HG03521 (cell line): ENCODE results near the gene STAP2.
A peak's percentile ranks its signal among the peaks of the same experiment; 100 is the strongest.

Source experiments
- ATAC-seq: cut with Tn5 transposase; IDR thresholded peaks from one replicate; pipeline ENCODE4 v1.9.1; 2021; ENCODE audit warnings: mild to moderate bottlenecking, moderate library complexity; ENCODE audit not compliant: unreplicated experiment

STAP2 gene

DNA sequence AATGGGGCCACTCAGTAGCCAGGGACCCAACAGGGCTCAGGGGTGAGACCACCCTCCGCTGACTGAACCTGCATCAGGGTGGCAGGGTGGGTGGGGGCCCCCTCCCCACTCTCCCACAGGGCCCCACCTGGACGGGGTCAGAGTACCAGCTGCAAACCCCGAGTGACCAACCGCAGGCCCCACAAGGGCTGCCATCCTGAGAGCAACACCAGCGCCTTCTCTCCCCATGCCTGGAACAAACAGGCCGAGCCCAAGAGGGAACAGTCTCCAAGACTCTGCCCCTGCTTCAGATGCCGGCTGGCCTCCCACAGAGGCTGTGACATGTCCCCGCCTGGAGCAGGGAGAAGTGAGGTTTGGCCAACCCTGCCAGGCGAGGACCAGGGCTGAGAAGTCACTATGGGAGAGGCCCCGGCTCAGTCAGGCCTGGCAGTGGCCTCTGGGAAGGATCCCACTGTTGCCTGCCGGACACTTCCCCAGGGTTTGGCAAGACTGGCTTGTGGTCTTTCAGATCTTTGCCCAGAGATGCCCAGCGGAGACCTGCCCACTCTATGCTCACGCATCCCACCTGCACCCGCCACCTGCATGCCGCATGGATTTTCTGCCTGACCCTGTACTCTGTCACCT lies 31.9 kb upstream of the STAP2 start:
- ATAC-seq: no peak

DNA sequence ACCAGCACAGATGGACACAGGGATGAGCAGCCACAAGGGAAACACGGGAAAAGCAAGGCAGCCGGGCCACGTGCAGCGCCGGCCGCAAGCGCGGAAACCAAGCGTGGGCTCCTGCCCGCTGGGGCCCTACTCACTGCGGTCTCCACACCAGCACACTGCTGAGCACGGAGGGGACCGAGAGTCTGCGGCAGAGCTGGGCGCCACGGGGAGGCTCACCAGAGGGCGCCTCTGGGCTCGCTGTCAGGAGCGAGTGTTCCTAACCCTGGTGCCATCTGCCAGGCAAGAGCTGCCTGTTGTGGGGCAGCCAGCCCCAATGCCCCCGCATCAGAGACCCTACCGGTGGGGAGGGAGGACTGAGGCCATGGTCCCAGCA lies 31.2 kb upstream of the STAP2 start:
- ATAC-seq: no peak

- peak; percentile 47 for ATAC-seq
These were observed 30.7 kb upstream of the STAP2 start for GRCh38 chr19:4369109-4369887.

- no peak for ATAC-seq
These were observed 29.6 kb upstream of the STAP2 start for GRCh38 chr19:4368128-4368820.

GRCh38 chr19:4367781-4368127 lies 29.1 kb upstream of the STAP2 start:
- ATAC-seq: no peak

GRCh38 chr19:4367336-4367723 lies 28.7 kb upstream of the STAP2 start:
- ATAC-seq: no peak

DNA sequence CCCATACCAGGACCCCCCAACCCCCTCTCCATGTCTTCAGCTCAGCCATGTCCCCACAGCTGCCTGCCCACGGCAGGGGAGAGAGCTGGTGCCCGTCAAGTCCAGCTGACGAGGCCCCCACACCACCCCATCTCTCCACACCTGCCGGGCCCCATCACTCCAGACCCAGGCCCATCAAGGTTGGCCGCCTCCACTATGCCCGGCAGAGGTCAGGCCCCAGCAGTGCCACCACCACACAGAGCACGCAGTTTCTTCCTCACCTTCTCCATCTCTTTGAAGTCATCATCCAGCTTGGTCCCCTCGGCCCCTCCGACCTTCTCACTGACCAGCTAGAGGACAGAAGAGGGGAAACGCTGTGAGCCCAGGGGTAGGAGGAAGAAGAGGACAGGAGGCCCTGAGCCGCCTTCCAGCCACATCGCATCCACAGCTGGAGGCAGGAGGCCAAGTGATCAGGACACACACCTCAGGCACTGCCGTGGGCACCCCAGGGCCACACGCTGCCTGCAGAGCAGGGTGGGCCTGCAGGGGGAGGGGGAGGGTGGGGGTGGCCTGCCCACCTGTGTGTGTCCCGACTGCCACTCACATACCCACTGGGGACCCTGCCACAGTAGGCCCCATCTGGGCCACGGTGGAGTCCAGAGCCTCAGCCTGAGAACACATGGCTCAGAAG lies 28.2 kb upstream of the STAP2 start:
- no peak for ATAC-seq

DNA sequence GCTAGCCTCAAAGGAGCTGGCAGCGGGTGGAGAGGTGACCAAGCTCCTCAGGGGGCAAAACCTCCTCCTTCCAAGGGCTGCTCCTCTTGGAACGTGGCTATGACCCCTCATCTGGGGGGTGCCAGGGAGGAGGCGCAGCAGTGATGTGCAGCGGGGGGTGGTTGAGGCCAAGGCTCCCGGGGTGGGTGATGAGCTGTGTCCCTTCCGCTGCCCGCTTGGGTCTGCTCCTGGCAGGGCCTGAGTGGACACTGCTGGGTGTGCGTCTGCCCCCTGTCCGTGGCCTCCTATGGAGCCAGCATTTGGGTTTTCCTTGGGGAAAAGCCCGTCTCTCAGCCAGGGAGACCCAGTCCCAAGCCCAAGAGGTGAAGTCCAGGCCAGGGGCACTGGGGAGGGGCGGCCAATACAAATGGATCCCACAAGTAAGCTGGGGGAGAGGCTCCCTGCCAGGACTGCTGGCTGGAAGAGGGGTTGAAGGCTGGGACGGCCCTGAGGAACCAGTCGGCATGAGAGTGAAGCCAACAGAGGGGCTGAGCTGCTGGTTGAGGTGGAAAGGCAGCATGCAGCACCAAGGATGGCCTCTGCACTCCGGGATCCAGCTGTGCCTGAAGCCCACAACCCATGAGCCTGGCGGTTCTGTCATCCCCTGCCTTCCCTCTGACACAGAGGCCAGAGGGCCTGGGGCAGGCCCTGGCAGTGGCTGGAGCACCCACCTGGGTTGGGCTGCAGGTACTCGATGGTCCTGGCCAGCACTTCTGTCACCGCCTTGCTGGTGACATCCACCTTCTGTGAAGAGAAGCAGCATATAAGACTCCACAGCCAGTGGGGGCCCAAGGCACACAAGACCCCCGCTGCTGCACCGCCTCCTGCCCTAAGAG lies 27.4 kb upstream of the STAP2 start:
- no peak for ATAC-seq

GRCh38 chr19:4365341-4365740 lies 26.7 kb upstream of the STAP2 start:
- no peak for ATAC-seq

GRCh38 chr19:4363571-4364304 lies 25.1 kb upstream of the STAP2 start:
- no peak for ATAC-seq

DNA sequence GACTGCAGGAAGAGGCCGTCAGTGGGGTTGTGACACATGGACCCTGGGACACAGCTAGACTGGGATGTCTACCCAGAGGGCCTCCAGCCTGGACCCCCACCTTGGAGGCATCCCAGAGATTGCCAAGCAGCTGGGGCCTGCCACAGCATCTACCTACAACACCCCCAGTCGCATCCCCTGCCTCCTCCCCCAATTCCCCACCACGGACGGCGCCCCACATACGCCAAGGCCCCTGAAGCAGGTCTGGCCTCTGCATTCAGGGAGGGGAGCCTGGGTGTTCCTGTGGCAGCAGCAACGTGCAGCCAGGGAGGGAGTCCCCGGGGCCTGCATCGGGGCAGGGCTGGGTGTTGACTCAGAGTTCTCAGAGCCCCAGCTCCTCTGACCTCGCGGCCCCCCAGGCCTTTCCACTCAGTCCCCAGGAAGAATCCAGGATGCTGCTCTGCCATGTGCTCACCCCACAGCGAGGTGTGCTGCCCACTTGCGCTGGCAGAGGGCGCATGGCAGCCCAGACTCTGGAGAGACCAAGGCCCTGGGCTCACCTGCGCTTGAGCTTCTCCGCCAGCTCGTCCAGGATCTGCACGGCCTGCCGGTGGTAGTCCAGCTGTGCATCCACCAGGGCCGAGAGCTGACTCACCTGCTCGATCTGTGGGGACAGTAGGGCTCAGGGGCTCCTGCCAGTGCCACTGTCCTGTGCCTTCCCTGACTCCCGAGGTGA lies 24.4 kb upstream of the STAP2 start:
- ATAC-seq: no peak

GRCh38 chr19:4362101-4362828 lies 23.6 kb upstream of the STAP2 start:
- ATAC-seq: no peak

DNA sequence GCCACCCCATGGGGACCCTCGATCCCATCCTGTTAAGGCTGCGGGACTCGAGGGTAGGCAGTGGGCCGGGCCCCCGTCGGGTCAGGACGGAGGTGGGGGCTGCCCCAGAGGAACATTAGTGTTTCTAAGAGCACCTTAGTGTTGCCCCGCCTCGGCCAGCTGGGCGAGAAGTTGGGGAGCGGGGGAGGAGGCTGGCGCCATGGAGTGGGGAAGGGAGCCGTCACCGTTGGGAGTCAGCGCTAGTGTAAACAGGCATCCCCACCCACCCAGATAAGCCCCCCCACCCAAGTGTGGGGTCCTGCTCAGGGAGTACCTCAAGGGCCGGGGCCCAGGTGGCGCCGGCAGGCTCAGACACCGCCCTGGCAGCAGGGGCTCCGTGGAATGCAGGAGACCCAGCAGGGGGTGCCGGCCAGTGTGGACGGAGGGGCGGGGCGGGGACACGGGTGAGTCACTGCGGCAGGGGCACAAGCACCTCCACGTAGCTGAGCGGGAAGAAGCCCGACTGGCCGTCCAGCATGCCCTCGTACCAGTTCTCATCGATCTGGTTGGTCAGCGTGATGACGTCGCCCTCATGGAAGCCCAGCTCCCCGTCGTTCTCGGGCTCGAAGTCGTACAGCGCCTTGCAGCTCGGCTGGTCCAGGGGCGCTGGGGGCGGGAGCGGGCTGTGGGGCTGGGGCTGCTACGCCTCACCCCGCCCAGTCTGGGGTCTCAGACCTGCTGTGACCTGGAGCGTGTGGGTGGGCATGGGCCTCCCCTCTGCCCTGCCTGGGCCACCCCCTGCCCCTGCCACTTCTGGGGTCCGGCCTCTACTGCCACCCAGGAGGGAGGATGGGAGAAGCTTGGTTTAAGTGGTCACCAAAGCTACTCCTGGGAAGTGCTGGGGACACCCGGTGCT lies 22.8 kb upstream of the STAP2 start:
- ATAC-seq: no peak

- ATAC-seq: no peak
These were observed 22.1 kb upstream of the STAP2 start for GRCh38 chr19:4360641-4361151.

- no peak for ATAC-seq
These were observed 21.5 kb upstream of the STAP2 start for GRCh38 chr19:4360081-4360569.

DNA sequence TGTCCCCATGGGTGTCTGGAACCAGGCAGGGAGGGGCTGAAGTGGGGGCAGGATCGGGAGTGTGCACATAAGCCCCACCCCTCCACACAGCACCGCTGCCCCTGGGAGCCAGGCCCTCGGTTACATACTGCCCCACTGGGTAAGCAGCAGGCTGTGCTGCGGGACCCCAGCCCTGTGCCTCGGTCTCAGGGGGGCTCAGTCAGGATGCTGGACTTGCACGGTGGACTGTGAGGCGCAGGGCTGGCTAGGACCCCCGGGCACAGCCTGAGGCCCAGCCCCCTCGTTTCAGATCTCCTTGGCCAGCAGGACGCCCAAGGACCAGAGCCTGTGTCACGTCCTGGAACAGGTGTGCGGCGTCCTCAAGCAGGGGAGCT lies 21.0 kb upstream of the STAP2 start:
- no peak for ATAC-seq
